ENCODE measurements around the gene GPX3. TPM values are rescaled to one million over a fixed set of nuclear protein-coding genes. Genes with fewer than 3 reads are reported as not detected.

GPX3 gene
- total RNA-seq, 2 experiments from 2014 or later = not detected

DNA sequence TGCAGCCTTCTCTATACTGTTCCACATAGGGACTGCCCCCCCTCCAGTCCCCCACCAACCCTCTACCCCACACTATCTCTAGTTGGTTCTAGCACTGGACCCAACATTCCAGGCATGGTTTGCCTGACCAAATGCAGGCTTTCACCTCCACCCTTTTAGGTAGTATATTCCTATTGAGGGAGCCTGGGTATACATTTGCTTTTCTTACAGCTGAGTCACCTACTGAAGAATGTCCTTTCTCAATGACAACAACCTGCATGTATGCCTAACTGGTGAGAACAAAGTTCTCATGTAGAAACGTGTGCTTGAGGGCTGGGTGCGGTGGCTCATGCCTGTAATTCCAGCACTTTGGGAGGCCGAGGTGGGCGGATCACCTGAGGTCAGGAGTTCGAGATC, 52.2 kb downstream of the GPX3 start:
- H3K9me3 Mint-ChIP-seq (ENCODE audit: low read depth) = no peaks in the 10 kb centered on the region
- H3K4me1 Mint-ChIP-seq = peaks cover 57% of the 10 kb centered on the region
- ATAC-seq (no peak), DNase-seq (no peak)
- H3K27me3 Mint-ChIP-seq = no peaks in the 10 kb centered on the region
- CTCF ChIA-PET = interaction anchor here (0.7 to 1.1 kb wide), 2 partner anchors 91 to 180 kb away, joined by 3 to 4 read pairs; partner anchors contain the start of gene GM2A
- H3K27ac Mint-ChIP-seq = no peak overlapping the region
- no peak overlapping the region for H3K4me3 Mint-ChIP-seq
- peaks cover 50% of the 10 kb centered on the region for H3K36me3 Mint-ChIP-seq

DNA sequence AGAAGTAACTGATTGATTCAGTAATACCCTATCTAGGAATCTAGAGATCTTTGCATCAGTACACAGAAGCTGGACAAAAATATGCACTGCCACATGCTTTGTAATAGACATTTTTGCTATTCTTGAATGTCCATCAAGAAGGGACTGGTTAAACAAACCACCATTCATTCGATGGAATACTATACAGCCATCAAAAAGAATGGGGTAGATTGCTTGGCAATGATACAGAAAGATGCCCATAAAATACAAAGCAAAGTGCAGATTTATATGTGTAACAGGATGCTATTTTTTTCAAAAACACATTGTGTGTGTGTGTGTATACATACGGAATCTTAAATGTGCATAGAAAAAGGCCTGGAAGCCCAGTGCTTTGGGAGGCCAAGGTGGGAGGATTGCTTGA, 52.9 kb downstream of the GPX3 start:
- no peaks in the 10 kb centered on the region for H3K27me3 Mint-ChIP-seq
- H3K27ac Mint-ChIP-seq = no peak overlapping the region
- no peak overlapping the region for H3K4me3 Mint-ChIP-seq
- peaks cover 50% of the 10 kb centered on the region for H3K36me3 Mint-ChIP-seq
- peaks cover 57% of the 10 kb centered on the region for H3K4me1 Mint-ChIP-seq
- DNase-seq = no peak
- CTCF ChIA-PET = interaction anchor here (0.7 to 1.1 kb wide), 2 partner anchors 90 to 180 kb away, joined by 3 to 4 read pairs; partner anchors contain the start of gene GM2A
- ATAC-seq = no peak
- no peaks in the 10 kb centered on the region for H3K9me3 Mint-ChIP-seq (ENCODE audit: low read depth)

DNA sequence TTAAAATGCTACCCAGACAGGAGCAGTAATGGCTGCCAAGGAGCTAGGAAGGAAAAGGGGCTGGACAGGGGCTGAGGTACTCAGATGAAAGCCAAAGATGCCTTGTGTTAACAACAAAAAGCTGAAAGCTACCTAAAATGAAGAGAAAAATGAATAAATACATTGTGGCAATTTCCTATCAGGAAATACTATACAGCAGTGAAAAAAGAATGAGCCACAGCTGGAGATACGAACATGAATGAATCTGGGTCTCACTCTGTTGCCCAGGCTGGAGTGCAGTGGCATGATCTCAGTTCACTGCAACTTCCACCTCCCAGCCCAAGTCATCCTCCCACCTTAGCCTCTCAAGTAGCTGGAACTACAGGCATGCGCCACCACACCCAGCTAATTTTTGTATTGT, 54.2 kb downstream of the GPX3 start:
- no peak for ATAC-seq
- Mint-ChIP-seq H3K4me1 (peaks cover 56% of the 10 kb centered on the region), H3K27ac (no peak overlapping the region), H3K4me3 (no peak overlapping the region), H3K36me3 (peaks cover 51% of the 10 kb centered on the region), H3K27me3 (no peaks in the 10 kb centered on the region), H3K9me3 (ENCODE audit: low read depth) (no peaks in the 10 kb centered on the region)
- DNase-seq = no peak
- CTCF ChIA-PET = no interaction called here

DNA sequence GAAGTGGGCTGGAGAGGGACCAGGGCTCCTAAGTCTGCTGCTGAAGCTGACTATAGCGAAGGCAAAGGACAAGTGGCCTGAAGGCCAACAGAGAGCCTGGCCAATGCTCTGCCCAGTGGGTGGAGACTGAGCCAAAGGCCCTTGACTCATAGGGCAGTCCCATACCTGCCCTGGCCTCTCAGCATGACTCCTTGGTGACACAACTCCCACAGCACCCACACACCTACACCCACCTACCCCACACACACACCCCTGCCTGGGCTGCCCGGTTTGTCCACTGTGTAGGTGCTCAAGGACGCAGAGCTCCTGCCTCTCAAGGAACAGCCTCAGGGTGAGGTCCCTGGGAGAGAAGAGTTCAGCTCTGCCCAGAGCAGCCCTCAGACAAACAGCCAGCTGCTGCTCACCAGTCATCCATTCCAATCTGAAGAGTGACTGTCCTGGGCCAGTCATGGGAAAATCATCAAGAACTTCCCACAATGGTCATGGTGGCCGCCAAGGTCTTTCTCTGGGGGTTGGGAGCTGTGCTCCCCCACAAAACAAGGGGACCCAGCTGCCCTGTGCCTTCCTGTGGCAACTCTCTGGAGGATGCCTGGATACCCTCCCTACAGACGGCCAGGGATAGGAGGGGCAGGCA, 55.4 kb downstream of the GPX3 start:
- H3K27me3 Mint-ChIP-seq = no peaks in the 10 kb centered on the region
- H3K9me3 Mint-ChIP-seq (ENCODE audit: low read depth) = no peaks in the 10 kb centered on the region
- CTCF ChIA-PET = interaction anchor here (1.1 to 1.3 kb wide), 2 partner anchors 40 to 50 kb away, joined by 4 to 5 read pairs; no protein-coding TSS in a partner anchor
- DNase-seq (no peak), ATAC-seq (no peak)
- no peak overlapping the region for H3K4me3 Mint-ChIP-seq
- H3K4me1 Mint-ChIP-seq = peaks cover 49% of the 10 kb centered on the region
- peak overlapping the region; percentile 29 for H3K27ac Mint-ChIP-seq
- peaks cover 51% of the 10 kb centered on the region for H3K36me3 Mint-ChIP-seq

DNA sequence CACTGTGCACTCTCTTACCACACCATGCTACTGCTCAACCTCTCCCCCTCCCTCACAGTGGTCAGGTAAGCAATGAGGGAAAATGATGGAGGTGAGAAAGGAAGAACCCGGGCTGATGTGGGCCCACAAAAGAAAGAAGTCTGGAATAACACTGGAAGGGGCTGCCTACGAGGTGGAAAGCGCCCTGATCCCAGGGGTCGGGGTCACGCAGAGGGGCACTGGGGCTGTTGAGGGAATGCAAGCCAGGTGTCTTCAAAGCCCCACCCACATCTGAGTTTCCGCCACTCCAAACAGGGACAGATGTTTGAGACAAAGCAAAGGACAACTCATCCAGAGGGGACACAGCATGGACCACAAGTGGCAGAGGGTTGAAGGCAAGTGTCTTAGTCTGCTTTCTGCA, 56.2 kb downstream of the GPX3 start:
- no peak for ATAC-seq
- H3K36me3 Mint-ChIP-seq = peaks cover 49% of the 10 kb centered on the region
- CTCF ChIA-PET = interaction anchor here (1.1 to 1.3 kb wide), 2 partner anchors 40 to 49 kb away, joined by 4 to 5 read pairs; no protein-coding TSS in a partner anchor
- no peaks in the 10 kb centered on the region for H3K9me3 Mint-ChIP-seq (ENCODE audit: low read depth)
- no peak overlapping the region for H3K4me3 Mint-ChIP-seq
- peaks cover 50% of the 10 kb centered on the region for H3K4me1 Mint-ChIP-seq
- no peak for DNase-seq
- no peaks in the 10 kb centered on the region for H3K27me3 Mint-ChIP-seq
- no peak overlapping the region for H3K27ac Mint-ChIP-seq

DNA sequence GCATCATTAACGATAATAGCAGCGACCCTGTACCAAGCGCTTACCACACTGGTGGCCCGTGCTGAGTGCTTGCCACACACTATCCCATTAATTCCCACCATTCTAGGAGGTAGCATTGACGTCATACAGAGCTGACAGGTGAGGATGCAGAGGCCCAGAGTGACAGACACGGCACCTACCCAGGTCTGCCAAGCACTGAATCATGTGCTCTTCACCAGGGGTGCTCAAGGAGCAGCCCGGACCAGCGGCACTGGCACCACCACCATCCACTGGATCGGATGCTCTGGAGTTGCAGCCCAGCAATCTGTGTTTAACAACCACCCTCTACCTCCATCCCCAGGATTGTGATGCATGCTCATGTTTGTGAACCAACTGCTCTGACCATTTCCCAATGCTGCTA, 57.0 kb downstream of the GPX3 start:
- Mint-ChIP-seq H3K36me3 (peaks cover 48% of the 10 kb centered on the region), H3K27ac (no peak overlapping the region)
- DNase-seq = no peak

DNA sequence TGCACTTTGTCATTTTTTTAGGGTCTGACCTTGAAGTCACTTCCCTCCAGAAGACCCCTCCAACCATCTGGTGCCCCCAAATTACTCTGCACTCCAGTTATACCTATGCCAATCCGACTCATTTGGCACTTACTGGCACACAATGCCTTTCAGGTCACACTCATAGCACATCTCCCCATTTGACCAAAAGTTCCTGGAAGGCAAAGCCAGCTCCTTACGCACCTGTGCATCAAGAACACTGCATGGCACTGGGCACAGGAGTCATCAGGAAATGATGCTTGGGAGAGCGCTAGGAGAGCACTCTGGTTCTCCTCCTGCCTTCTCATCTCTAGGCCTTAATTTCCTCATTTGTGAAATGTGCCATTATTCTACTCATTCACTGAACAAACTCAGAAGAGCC, 57.6 kb downstream of the GPX3 start:
- H3K27me3 Mint-ChIP-seq = no peaks in the 10 kb centered on the region
- DNase-seq = no peak
- CTCF ChIA-PET = interaction anchor here (0.8 to 6.3 kb wide), 6 partner anchors 9 to 240 kb away, joined by 3 to 39 read pairs (median 4); no protein-coding TSS in a partner anchor
- H3K4me3 Mint-ChIP-seq = peak overlapping the region; percentile 78
- H3K27ac Mint-ChIP-seq = peak overlapping the region; percentile 78
- no peaks in the 10 kb centered on the region for H3K9me3 Mint-ChIP-seq (ENCODE audit: low read depth)
- peaks cover 48% of the 10 kb centered on the region for H3K36me3 Mint-ChIP-seq
- H3K4me1 Mint-ChIP-seq = peaks cover 60% of the 10 kb centered on the region
- ATAC-seq = no peak

More for the DNA sequence above, 57.0 kb downstream of the GPX3 start:
- Mint-ChIP-seq H3K4me1 (peaks cover 54% of the 10 kb centered on the region), H3K27me3 (no peaks in the 10 kb centered on the region), H3K4me3 (no peak overlapping the region), H3K9me3 (ENCODE audit: low read depth) (no peaks in the 10 kb centered on the region)
- CTCF ChIA-PET = interaction anchor here (1.3 to 2.9 kb wide), 2 partner anchors 8 to 48 kb away, joined by 4 to 11 read pairs; no protein-coding TSS in a partner anchor
- ATAC-seq = no peak

Other genes with a start within 250 kb of the GPX3 start
- 10 to 100 TPM; 22.1 to 37.5 TPM for gene SMIM3, start 241.8 kb upstream of the GPX3 start, total RNA-seq
- gene IRGM, start 174.1 kb upstream of the GPX3 start, total RNA-seq = 1 to 10 TPM; 1.7 to 3.8 TPM
- gene ZNF300, start 115.6 kb upstream of the GPX3 start, total RNA-seq = under 1 TPM; 0.26 to 0.44 TPM
- 100 to 1,000 TPM; 136 to 201 TPM for gene TNIP1, start 60.4 kb downstream of the GPX3 start, total RNA-seq
- gene ANXA6, start 137.2 kb downstream of the GPX3 start, total RNA-seq = 100 to 1,000 TPM; 623 to 640 TPM
- gene CCDC69, start 203.5 kb downstream of the GPX3 start, total RNA-seq = 10 to 100 TPM; 73.1 to 89.1 TPM
- 10 to 100 TPM; 13.4 to 18.7 TPM for gene GM2A, start 232.6 kb downstream of the GPX3 start, total RNA-seq